MCF 10A (cell line): ENCODE measurements around the gene ARHGEF25. TPM values are rescaled to one million over a fixed set of nuclear protein-coding genes. Genes with fewer than 3 reads are reported as not detected.

Experiments
- BruUV-seq: library from RNA; stranded (reverse); fragments of 400-500 nt; replicated peaks from 2 replicates; lab custom pipeline; 2021; lab: Mats Ljungman, UMichigan
- CTCF ChIA-PET: fragments of 300-600 bp; sonication (Branson Sonifier 250); formaldehyde crosslinking; extraction: SDS; loops from one replicate; lab custom pipeline; 2021; ENCODE audit warnings: antibody characterized with exemption, inconsistent platforms; lab: Yijun Ruan, JAX
- POLR2A ChIA-PET: fragments of 300-600, 350-650 bp; sonication (Branson Sonifier 250); formaldehyde crosslinking; extraction: SDS; loops from one replicate; lab custom pipeline; 2020; ENCODE audit warnings: antibody characterized with exemption, inconsistent platforms; lab: Yijun Ruan, JAX
- DNase-seq: peaks from one replicate; pipeline ENCODE4 v3.0.0-alpha.2; 2018; ENCODE audit not compliant: unreplicated experiment
- H3K27ac Mint-ChIP-seq: one replicate; pipeline ENCODE4 v1.8.0; 2022; ENCODE audit warnings: mild to moderate bottlenecking, low read depth, mixed read lengths; ENCODE audit not compliant: unreplicated experiment
- H3K27me3 Mint-ChIP-seq: one replicate; pipeline ENCODE4 v1.8.0; 2022; ENCODE audit warnings: mixed read lengths; ENCODE audit not compliant: insufficient read depth, unreplicated experiment
- H3K36me3 Mint-ChIP-seq: one replicate; pipeline ENCODE4 v1.8.0; 2022; ENCODE audit warnings: mild to moderate bottlenecking, moderate library complexity, mixed read lengths; ENCODE audit not compliant: insufficient read depth, unreplicated experiment
- H3K4me1 Mint-ChIP-seq: one replicate; pipeline ENCODE4 v1.8.0; 2022; ENCODE audit warnings: mixed read lengths; ENCODE audit not compliant: insufficient read depth, unreplicated experiment
- H3K4me3 Mint-ChIP-seq: one replicate; pipeline ENCODE4 v1.8.0; 2022; ENCODE audit warnings: mild to moderate bottlenecking, moderate library complexity, mixed read lengths; ENCODE audit not compliant: unreplicated experiment
- H3K9me3 Mint-ChIP-seq: one replicate; pipeline ENCODE4 v1.8.0; 2022; ENCODE audit warnings: mixed read lengths; ENCODE audit not compliant: unreplicated experiment
- CTCF ChIP-seq: fragments of 200-600 bp; IDR thresholded peaks from one replicate; pipeline ENCODE4 v1.8.0; 2022; ENCODE audit warnings: antibody characterized with exemption, mild to moderate bottlenecking; ENCODE audit not compliant: unreplicated experiment
- intact Hi-C: fragments of 100-400 bp; cut with micrococcal nuclease; formaldehyde crosslinking; loops from 2 replicates; pipeline ENCODE4 v1.14.1; 2022
- total RNA-seq: library from RNA; stranded (reverse); gene quantifications from 2 replicates; pipeline ENCODE4 v1.2.3, GENCODE V29; 2022

The ARHGEF25 gene
- total RNA-seq, 1 experiment from 2014 or later, result 0.37 TPM

- ChIA-PET POLR2A (interaction anchor here (0.7 kb wide), 1 partner anchor 1528 kb away, joined by 3 read pairs; no protein-coding TSS in a partner anchor), CTCF (interaction anchor here (0.6 to 1.9 kb wide), 3 partner anchors 12 to 330 kb away, joined by 3 to 7 read pairs (median 5); no protein-coding TSS in a partner anchor)
- no peaks in the 10 kb centered on the region for H3K4me1 Mint-ChIP-seq
- H3K9me3 Mint-ChIP-seq, result no peaks in the 10 kb centered on the region
- no peaks in the 10 kb centered on the region for H3K36me3 Mint-ChIP-seq
- no peaks in the 10 kb centered on the region for H3K27me3 Mint-ChIP-seq
- no peak for DNase-seq
- intact Hi-C loops, result no loop called here
- H3K4me3 Mint-ChIP-seq, result no peak overlapping the region
- no peak for TF ChIP-seq CTCF
- H3K27ac Mint-ChIP-seq, result no peak overlapping the region
- no TSS peak for BruUV-seq
Measured at GRCh38 chr12:57577981-57578758, 33.1 kb upstream of the ARHGEF25 start.

GRCh38 chr12:57579011-57579410 lies 32.2 kb upstream of the ARHGEF25 start:
- ChIA-PET POLR2A (no interaction called here), CTCF (interaction anchor here (7.5 kb wide), 1 partner anchor 42 kb away, joined by 72 read pairs; no protein-coding TSS in a partner anchor)
- intact Hi-C loops, result no loop called here
- BruUV-seq, result no TSS peak
- Mint-ChIP-seq H3K4me3 (no peak overlapping the region), H3K27ac (no peak overlapping the region), H3K9me3 (no peaks in the 10 kb centered on the region), H3K27me3 (no peaks in the 10 kb centered on the region), H3K4me1 (no peaks in the 10 kb centered on the region), H3K36me3 (no peaks in the 10 kb centered on the region)
- no peak for TF ChIP-seq CTCF
- no peak for DNase-seq

- Mint-ChIP-seq H3K27me3 (no peaks in the 10 kb centered on the region), H3K9me3 (no peaks in the 10 kb centered on the region), H3K27ac (no peak overlapping the region), H3K36me3 (no peaks in the 10 kb centered on the region), H3K4me1 (no peaks in the 10 kb centered on the region), H3K4me3 (no peak overlapping the region)
- no peak for TF ChIP-seq CTCF
- DNase-seq, result no peak
- intact Hi-C loops, result no loop called here
- ChIA-PET POLR2A (no interaction called here), CTCF (interaction anchor here (1.9 to 7.5 kb wide), 2 partner anchors 41 to 53 kb away, joined by 19 to 72 read pairs; partner anchors contain the start of gene B4GALNT1)
- BruUV-seq, result no TSS peak
Measured at GRCh38 chr12:57579677-57580465, 31.4 kb upstream of the ARHGEF25 start.

- H3K36me3 Mint-ChIP-seq, result no peaks in the 10 kb centered on the region
- no peak overlapping the region for H3K27ac Mint-ChIP-seq
- ChIA-PET CTCF (interaction anchor here (0.6 to 7.5 kb wide), 6 partner anchors 41 to 199 kb away, joined by 3 to 72 read pairs (median 8); partner anchors contain the start of gene B4GALNT1), POLR2A (interaction anchor here (1.4 kb wide), 1 partner anchor 10 kb away, joined by 3 read pairs; the partner anchor contains the start of gene PIP4K2C)
- H3K4me3 Mint-ChIP-seq, result no peak overlapping the region
- intact Hi-C loops, result no loop called here
- no TSS peak for BruUV-seq
- no peaks in the 10 kb centered on the region for H3K27me3 Mint-ChIP-seq
- no peak for TF ChIP-seq CTCF
- H3K4me1 Mint-ChIP-seq, result no peaks in the 10 kb centered on the region
- H3K9me3 Mint-ChIP-seq, result no peaks in the 10 kb centered on the region
- no peak for DNase-seq
Measured at GRCh38 chr12:57580466-57580795, 30.8 kb upstream of the ARHGEF25 start.
